Measurements from ENCODE around the gene ICAM4.

The ICAM4 gene

DNA sequence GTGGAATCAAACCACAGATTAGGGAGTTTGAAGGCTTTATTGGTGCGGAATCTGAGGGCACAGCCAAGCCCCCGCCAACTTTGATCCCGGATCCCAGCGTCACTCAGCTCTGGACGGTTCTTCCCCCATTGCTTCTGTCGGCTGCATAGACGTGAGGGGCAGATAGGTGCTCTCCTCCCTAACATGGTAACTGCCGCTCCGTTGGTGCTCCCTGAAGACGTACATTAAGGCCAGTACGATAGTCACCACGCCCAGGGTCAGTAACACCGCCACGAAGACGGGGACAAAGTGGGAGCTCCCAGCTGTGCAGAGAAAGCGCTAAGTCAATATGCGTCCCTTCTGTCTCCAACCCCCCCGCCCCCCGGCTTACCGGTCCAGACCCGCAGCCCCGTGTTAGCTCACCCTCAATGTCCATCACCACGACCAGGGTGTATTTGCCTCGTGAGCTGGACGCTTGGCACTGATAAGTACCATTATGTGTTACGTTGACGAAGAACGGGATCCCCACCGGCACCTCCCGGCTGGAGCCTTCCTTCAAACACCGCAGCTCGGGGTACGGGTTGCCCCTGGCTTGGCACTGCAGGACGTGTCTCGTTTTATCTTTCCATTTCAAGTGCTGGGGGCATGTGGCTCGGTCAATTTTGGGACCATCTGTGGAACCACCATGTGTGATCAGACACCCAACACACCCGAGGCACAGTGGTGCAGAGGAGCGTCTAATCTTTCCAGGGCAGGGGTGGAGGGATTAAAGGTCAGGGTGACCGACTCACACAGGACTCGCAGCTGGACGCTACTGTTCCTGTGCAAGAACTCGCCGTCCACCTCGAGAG lies 47.2 kb downstream of the ICAM4 start:
- no peak overlapping the region for H3K27ac ChIP-seq (replicated peaks; ENCODE audit: low read length)

DNA sequence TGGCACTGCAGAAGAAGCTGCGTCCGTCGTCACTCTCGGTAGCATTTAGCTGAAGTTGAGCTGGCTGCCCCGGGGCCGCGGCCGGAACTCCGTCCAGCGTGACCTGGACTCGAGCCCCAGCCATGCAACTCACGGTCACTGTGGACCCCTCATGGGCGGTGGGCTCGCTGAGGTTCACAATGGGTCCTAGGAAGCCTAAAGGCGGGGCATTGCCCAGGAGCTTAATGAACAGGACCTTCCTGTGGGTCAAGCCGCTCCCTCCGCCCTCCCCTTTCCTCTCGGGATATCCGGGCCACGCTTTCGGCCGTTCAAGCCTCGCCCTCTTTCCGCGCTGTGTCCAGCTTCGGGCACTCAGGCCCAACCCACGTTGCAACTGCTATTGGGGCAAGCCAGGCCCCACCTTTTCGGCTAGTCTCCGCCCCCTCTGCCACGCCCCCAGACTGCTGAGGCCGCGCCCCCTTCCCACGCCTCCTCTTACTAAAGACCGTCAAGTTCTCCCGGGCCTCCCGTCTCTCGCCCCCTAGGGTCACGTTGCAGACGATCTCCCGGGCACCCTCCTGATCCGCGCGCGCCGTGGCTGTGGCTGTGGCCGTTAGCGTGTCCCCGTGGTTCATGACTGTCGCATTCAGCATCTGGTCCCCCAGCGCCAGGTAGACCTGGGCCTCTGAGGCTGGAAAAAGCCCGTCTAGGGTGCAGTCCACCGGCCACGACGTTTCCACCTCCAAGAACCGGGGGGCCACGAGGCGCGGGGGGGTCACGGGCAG lies 48.0 kb downstream of the ICAM4 start:
- no peak overlapping the region for H2AFZ ChIP-seq (ENCODE audit: low read length)
- H3K79me1 ChIP-seq (ENCODE audit: low read depth, low read length), result peaks cover 15% of the 10 kb centered on the region
- no peak overlapping the region for H3K27ac ChIP-seq (replicated peaks; ENCODE audit: low read length)
- H3K4me1 ChIP-seq (ENCODE audit: control insufficient read depth in 2 of 2, insufficient read depth in 1 of 2, low read depth in 1 of 2, low read length in 2 of 2), result peaks cover 12 to 16% of the 10 kb centered on the region in 2 donors
- H3K9me3 ChIP-seq (replicated peaks in 1 of 2; ENCODE audit: control insufficient read depth in 2 of 2, insufficient read depth in 1 of 2, low read depth in 1 of 2, low read length in 2 of 2), result no peaks in the 10 kb centered on the region
- DNase-seq (ENCODE audit: low spot score), result peak; percentile 88
- H3K27me3 ChIP-seq (ENCODE audit: control insufficient read depth in 3 of 3, insufficient read depth in 3 of 3, low read depth in 1 of 3, low read length in 3 of 3), result peaks cover 0 to 4% (median 0%) of the 10 kb centered on the region in 3 experiments
- H3K23ac ChIP-seq (ENCODE audit: low read depth, low read length, poor library complexity), result peak overlapping the region; percentile 93
- no peak overlapping the region for H4K91ac ChIP-seq (ENCODE audit: low read depth, low read length, poor library complexity)
- H3K9ac ChIP-seq (ENCODE audit: low read depth, low read length, poor library complexity), result peak overlapping the region; percentile 88
- peak overlapping the region; percentile 98 for H3K14ac ChIP-seq (ENCODE audit: low read length)
- peak overlapping the region; percentile 41 for H2BK12ac ChIP-seq (ENCODE audit: low read length)
- peak overlapping the region; percentile 98 for H3K4ac ChIP-seq (ENCODE audit: low read length)
- peak overlapping the region; percentile 81 for H2BK120ac ChIP-seq (ENCODE audit: low read depth, low read length)
- H3K36me3 ChIP-seq (replicated peaks in 1 of 2; ENCODE audit: control insufficient read depth in 2 of 2, insufficient read depth in 2 of 2, low read length in 2 of 2), result peaks cover 11 to 23% of the 10 kb centered on the region in 2 donors
- H4K8ac ChIP-seq (ENCODE audit: low read depth, low read length), result no peak overlapping the region
- peak overlapping the region; percentile 85 for H3K18ac ChIP-seq (ENCODE audit: low read length)
- H3K4me3 ChIP-seq (ENCODE audit: low read length in 2 of 2), result peak overlapping the region; percentile 76 to 82
- peak overlapping the region; percentile 75 for H2BK15ac ChIP-seq (ENCODE audit: low read length)
- peak overlapping the region; percentile 93 for H2AK5ac ChIP-seq (ENCODE audit: low read depth, low read length)
- peak overlapping the region; percentile 44 for H2BK5ac ChIP-seq (ENCODE audit: low read length)
- WGBS, 2 donors (ENCODE audit: extremely low coverage in 2 of 2, insufficient read length in 2 of 2, insufficient replicate concordance in 1 of 2), result no CpG with 5 or more reads among the region's 59 CpGs
- peak overlapping the region; percentile 89 for H3K4me2 ChIP-seq (ENCODE audit: insufficient read depth, low read length, poor library complexity, severe bottlenecking)

More for the DNA sequence above, 47.2 kb downstream of the ICAM4 start:
- peak overlapping the region; percentile 89 for H3K4me2 ChIP-seq (ENCODE audit: insufficient read depth, low read length, poor library complexity, severe bottlenecking)
- peak overlapping the region; percentile 77 for H2AK5ac ChIP-seq (ENCODE audit: low read depth, low read length)
- DNase-seq (ENCODE audit: low spot score), result no peak
- peak overlapping the region; percentile 85 for H2AFZ ChIP-seq (ENCODE audit: low read length)
- H3K4me1 ChIP-seq (ENCODE audit: control insufficient read depth in 2 of 2, insufficient read depth in 1 of 2, low read depth in 1 of 2, low read length in 2 of 2), result peaks cover 12 to 16% of the 10 kb centered on the region in 2 donors
- peaks cover 0 to 4% (median 0%) of the 10 kb centered on the region in 3 experiments for H3K27me3 ChIP-seq (ENCODE audit: control insufficient read depth in 3 of 3, insufficient read depth in 3 of 3, low read depth in 1 of 3, low read length in 3 of 3)
- peak overlapping the region; percentile 82 for H2BK120ac ChIP-seq (ENCODE audit: low read depth, low read length)
- H3K9ac ChIP-seq (ENCODE audit: low read depth, low read length, poor library complexity), result peak overlapping the region; percentile 88
- H3K4ac ChIP-seq (ENCODE audit: low read length), result peak overlapping the region; percentile 98
- H2BK12ac ChIP-seq (ENCODE audit: low read length), result no peak overlapping the region
- peak overlapping the region; percentile 89 for H3K18ac ChIP-seq (ENCODE audit: low read length)
- no peak overlapping the region for H4K8ac ChIP-seq (ENCODE audit: low read depth, low read length)
- H3K4me3 ChIP-seq (ENCODE audit: low read length in 2 of 2), result peak overlapping the region; percentile 76 to 82
- no CpG with 5 or more reads among the region's 44 CpGs for WGBS, 2 donors (ENCODE audit: extremely low coverage in 2 of 2, insufficient read length in 2 of 2, insufficient replicate concordance in 1 of 2)
- peaks cover 19 to 31% of the 10 kb centered on the region in 2 donors for H3K36me3 ChIP-seq (replicated peaks in 1 of 2; ENCODE audit: control insufficient read depth in 2 of 2, insufficient read depth in 2 of 2, low read length in 2 of 2)
- H4K91ac ChIP-seq (ENCODE audit: low read depth, low read length, poor library complexity), result no peak overlapping the region
- H2BK5ac ChIP-seq (ENCODE audit: low read length), result peak overlapping the region; percentile 44
- peak overlapping the region; percentile 94 for H3K14ac ChIP-seq (ENCODE audit: low read length)
- H3K23ac ChIP-seq (ENCODE audit: low read depth, low read length, poor library complexity), result peak overlapping the region; percentile 93
- H2BK15ac ChIP-seq (ENCODE audit: low read length), result peak overlapping the region; percentile 83
- peaks cover 21% of the 10 kb centered on the region for H3K79me1 ChIP-seq (ENCODE audit: low read depth, low read length)
- H3K9me3 ChIP-seq (replicated peaks in 1 of 2; ENCODE audit: control insufficient read depth in 2 of 2, insufficient read depth in 1 of 2, low read depth in 1 of 2, low read length in 2 of 2), result no peaks in the 10 kb centered on the region

DNA sequence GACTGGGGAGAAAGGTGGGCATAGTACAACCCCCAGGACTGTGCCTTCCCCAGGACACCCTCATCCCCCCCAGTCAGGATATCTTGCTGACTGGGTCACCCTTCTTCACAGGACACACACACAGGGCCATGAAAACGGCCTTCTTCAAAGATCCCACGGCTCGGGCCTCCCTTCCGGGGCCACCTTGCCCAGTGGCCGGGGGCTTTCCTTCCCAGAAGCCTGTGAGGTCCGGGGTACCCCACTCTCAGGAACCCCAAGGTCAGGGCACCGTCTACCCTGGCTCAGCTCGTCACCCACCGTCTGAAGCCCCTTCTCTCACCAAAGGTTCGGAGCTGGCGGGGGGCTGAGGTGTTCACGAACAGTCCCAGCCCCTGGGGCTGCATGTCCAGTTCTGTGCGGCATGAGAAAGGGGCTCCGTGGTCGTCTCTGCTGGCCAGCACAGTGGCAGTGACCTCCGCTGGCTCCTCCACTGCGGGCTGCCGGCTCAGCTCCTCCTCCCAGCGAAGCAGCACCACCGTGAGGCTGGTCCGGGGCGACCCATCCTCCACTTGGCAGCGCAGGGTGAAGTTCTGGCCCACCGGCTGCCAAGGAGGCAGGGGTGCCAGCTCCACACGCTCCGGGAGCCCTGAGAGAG lies 48.7 kb downstream of the ICAM4 start:
- Histone ChIP-seq H3K36me3 (replicated peaks in 1 of 2; ENCODE audit: control insufficient read depth in 2 of 2, insufficient read depth in 2 of 2, low read length in 2 of 2) (peaks cover 6 to 16% of the 10 kb centered on the region in 2 donors), H3K4me2 (ENCODE audit: insufficient read depth, low read length, poor library complexity, severe bottlenecking) (peak overlapping the region; percentile 89), H2BK5ac (ENCODE audit: low read length) (no peak overlapping the region), H3K14ac (ENCODE audit: low read length) (no peak overlapping the region), H3K23ac (ENCODE audit: low read depth, low read length, poor library complexity) (peak overlapping the region; percentile 91), H2BK15ac (ENCODE audit: low read length) (peak overlapping the region; percentile 75), H3K9ac (ENCODE audit: low read depth, low read length, poor library complexity) (peak overlapping the region; percentile 53), H3K4me1 (ENCODE audit: control insufficient read depth in 2 of 2, insufficient read depth in 1 of 2, low read depth in 1 of 2, low read length in 2 of 2) (peaks cover 12 to 16% of the 10 kb centered on the region in 2 donors), H3K18ac (ENCODE audit: low read length) (peak overlapping the region; percentile 71), H3K4me3 (ENCODE audit: low read length in 2 of 2) (no peak overlapping the region), H3K27me3 (ENCODE audit: control insufficient read depth in 3 of 3, insufficient read depth in 3 of 3, low read depth in 1 of 3, low read length in 3 of 3) (peaks cover 0 to 4% (median 0%) of the 10 kb centered on the region in 3 experiments), H2AFZ (ENCODE audit: low read length) (no peak overlapping the region), H3K4ac (ENCODE audit: low read length) (no peak overlapping the region), H4K8ac (ENCODE audit: low read depth, low read length) (peak overlapping the region; percentile 82), H4K91ac (ENCODE audit: low read depth, low read length, poor library complexity) (no peak overlapping the region), H3K9me3 (replicated peaks in 1 of 2; ENCODE audit: control insufficient read depth in 2 of 2, insufficient read depth in 1 of 2, low read depth in 1 of 2, low read length in 2 of 2) (no peaks in the 10 kb centered on the region), H2BK12ac (ENCODE audit: low read length) (peak overlapping the region; percentile 75), H3K27ac (replicated peaks; ENCODE audit: low read length) (no peak overlapping the region), H2BK120ac (ENCODE audit: low read depth, low read length) (no peak overlapping the region), H3K79me1 (ENCODE audit: low read depth, low read length) (peaks cover 11% of the 10 kb centered on the region), H2AK5ac (ENCODE audit: low read depth, low read length) (peak overlapping the region; percentile 93)
- no CpG with 5 or more reads among the region's 26 CpGs for WGBS, 2 donors (ENCODE audit: extremely low coverage in 2 of 2, insufficient read length in 2 of 2, insufficient replicate concordance in 1 of 2)
- no peak for DNase-seq (ENCODE audit: low spot score)

All from neuronal stem cell (in vitro differentiated cells).